Panc1 (cell line): ENCODE measurements around the gene GATA5. TPM values are rescaled to one million over a fixed set of nuclear protein-coding genes. Genes with fewer than 3 reads are reported as not detected.

Experiments used
- ATAC-seq: fragments of 200-7000 bp; cut with Tn5 transposase; 2 replicates; pipeline ENCODE4 v1.9.1; 2020; ENCODE audit warnings: mild to moderate bottlenecking, moderate library complexity
- BruUV-seq: library from RNA; stranded (reverse); fragments of 400-500 nt; replicated peaks from 2 replicates; lab custom pipeline; 2021; lab: Mats Ljungman, UMichigan
- CTCF ChIA-PET: fragments of 300-600 bp; sonication (Branson Sonifier 250); formaldehyde crosslinking; loops from one replicate; lab custom pipeline; 2022; ENCODE audit warnings: antibody characterized with exemption; lab: Charles Lee
- POLR2A ChIA-PET: fragments of 300-600 bp; sonication (Branson Sonifier 250); formaldehyde crosslinking; loops from one replicate; lab custom pipeline; 2022; ENCODE audit warnings: antibody characterized with exemption; lab: Charles Lee
- DNase-seq: peaks from one replicate; pipeline ENCODE4 v3.0.0-alpha.2; 2010; ENCODE audit warnings: low read depth, low spot score
- H3K27ac ChIP-seq: 2 replicates; pipeline ENCODE4 v1.5.1; 2011; ENCODE audit warnings: mild to moderate bottlenecking, low read length, inconsistent platforms
- H3K27me3 ChIP-seq: fragments of 200-500 bp; sonication (Bioruptor generic); 2 replicates; pipeline ENCODE4 v1.6.0; 2014; ENCODE audit warnings: low read length, inconsistent platforms; ENCODE audit not compliant: control insufficient read depth, insufficient read depth
- H3K36me3 ChIP-seq: fragments of 200-500 bp; sonication (Bioruptor generic); 2 replicates; pipeline ENCODE4 v1.5.1; 2014; ENCODE audit warnings: inconsistent platforms, mild to moderate bottlenecking, low read length, moderate library complexity; ENCODE audit not compliant: control insufficient read depth, insufficient read depth
- H3K4me1 ChIP-seq: 2 replicates; pipeline ENCODE4 v1.5.1; 2011; ENCODE audit warnings: inconsistent platforms, mild to moderate bottlenecking, low read length, moderate library complexity; ENCODE audit not compliant: control insufficient read depth, insufficient read depth
- H3K4me3 ChIP-seq, 2 experiments: 2 replicates each; pipeline ENCODE4 v1.5.1; 2011 to 2012; ENCODE audit warnings: low read depth in 2 of 2, low read length in 2 of 2, mild to moderate bottlenecking in 2 of 2, inconsistent platforms in 1 of 2, moderate library complexity in 1 of 2
- H3K9me3 ChIP-seq: fragments of 200-500 bp; sonication (Bioruptor generic); 2 replicates; pipeline ENCODE4 v1.5.1; 2014; ENCODE audit warnings: low read depth, mild to moderate bottlenecking, inconsistent platforms, low read length, moderate library complexity; ENCODE audit not compliant: control insufficient read depth, insufficient read depth
- CTCF ChIP-seq: fragments of 450-650 bp; IDR thresholded peaks from 2 replicates; pipeline ENCODE4 v1.5.1; 2017; ENCODE audit warnings: mild to moderate bottlenecking
- POLR2AphosphoS5 ChIP-seq: IDR thresholded peaks from 2 replicates; pipeline ENCODE4 v1.6.1; 2012; ENCODE audit warnings: mild to moderate bottlenecking, low read depth, low read length, moderate library complexity
- REST ChIP-seq, 2 experiments: IDR thresholded peaks; 2 replicates each; pipeline ENCODE4 v1.6.1; 2011 to 2012; ENCODE audit warnings: low read depth in 2 of 2, control low read depth in 1 of 2, low read length in 1 of 2, mild to moderate bottlenecking in 1 of 2, moderate library complexity in 1 of 2; ENCODE audit not compliant: insufficient read depth in 1 of 2
- SIN3A ChIP-seq: IDR thresholded peaks from 2 replicates; pipeline ENCODE4 v1.6.1; 2012; ENCODE audit warnings: low read depth, mild to moderate bottlenecking, low read length, moderate library complexity, borderline replicate concordance; ENCODE audit not compliant: insufficient read depth
- TCF7L2 ChIP-seq: IDR thresholded peaks from 2 replicates; pipeline ENCODE4 v1.6.1; 2011; ENCODE audit warnings: mild to moderate bottlenecking, low read depth, low read length, inconsistent platforms
- in situ Hi-C: cut with HindIII; loops from 2 replicates; pipeline ENCODE4 v1.10.0; 2016; ENCODE audit warnings: low sequenced_read_pairs, low pct_unique_long_range_greater_than_20kb
- intact Hi-C: fragments of 100-400 bp; cut with micrococcal nuclease; formaldehyde crosslinking; loops from one replicate; pipeline ENCODE4 v1.10.0; 2022; ENCODE audit not compliant: unreplicated experiment
- total RNA-seq: library from RNA; stranded (reverse); gene quantifications from one replicate; pipeline ENCODE4 v1.2.1, GENCODE V29; 2021; ENCODE audit not compliant: unreplicated experiment

Gene GATA5
- total RNA-seq, 1 experiment from 2014 or later, result 53.2 TPM

GRCh38 chr20:62463651-62464424, 12.0 kb downstream of the GATA5 start:
- Histone ChIP-seq H3K27me3 (no peaks in the 10 kb centered on the region), H3K36me3 (no peaks in the 10 kb centered on the region), H3K4me1 (peaks cover 18% of the 10 kb centered on the region), H3K4me3 (no peak overlapping the region), H3K27ac (no peak overlapping the region), H3K9me3 (no peaks in the 10 kb centered on the region)
- intact Hi-C loops (no loop called here), in situ Hi-C loops (no loop called here)
- TF ChIP-seq REST (IDR thresholded peaks at IDR 0.05; ENCODE audit: insufficient read depth in 1 of 2, low read depth in 2 of 2, low read length in 1 of 2) (no peak), TCF7L2 (no peak), CTCF (no peak), POLR2AphosphoS5 (no peak), SIN3A (no peak)
- DNase-seq (no peak), ATAC-seq (no peak)
- TSS peak; percentile 68 for BruUV-seq
- POLR2A ChIA-PET, result no interaction called here
- CTCF ChIA-PET, result no interaction called here

- Histone ChIP-seq H3K9me3 (no peaks in the 10 kb centered on the region), H3K27ac (no peak overlapping the region), H3K4me3 (no peak overlapping the region), H3K4me1 (peaks cover 18% of the 10 kb centered on the region), H3K27me3 (no peaks in the 10 kb centered on the region), H3K36me3 (no peaks in the 10 kb centered on the region)
- in situ Hi-C loops (no loop called here), intact Hi-C loops (no loop called here)
- TF ChIP-seq SIN3A (0 out of 2 replicates have a peak, but pooled peaks have one; percentile 49), REST (IDR thresholded peaks at IDR 0.05; ENCODE audit: insufficient read depth in 1 of 2, low read depth in 2 of 2, low read length in 1 of 2) (no peak), TCF7L2 (no peak), POLR2AphosphoS5 (no peak)
- ChIA-PET CTCF (no interaction called here), POLR2A (no interaction called here)
- ATAC-seq, result no peak
- no peak for DNase-seq
- BruUV-seq, result no TSS peak
These were observed 12.7 kb downstream of the GATA5 start for GRCh38 chr20:62462976-62463592.
